NB4 (cell line): ENCODE measurements around the gene TNRC18.

Experiments
- CTCF ChIP-seq: IDR thresholded peaks from one replicate; pipeline ENCODE4 v1.5.1; 2012; ENCODE audit warnings: low read depth, low read length
- POLR2A ChIP-seq: IDR thresholded peaks from 2 replicates; pipeline ENCODE4 v1.6.1; 2011; ENCODE audit warnings: mild to moderate bottlenecking; ENCODE audit not compliant: insufficient read length; ENCODE audit errors: extremely low read depth

DNA sequence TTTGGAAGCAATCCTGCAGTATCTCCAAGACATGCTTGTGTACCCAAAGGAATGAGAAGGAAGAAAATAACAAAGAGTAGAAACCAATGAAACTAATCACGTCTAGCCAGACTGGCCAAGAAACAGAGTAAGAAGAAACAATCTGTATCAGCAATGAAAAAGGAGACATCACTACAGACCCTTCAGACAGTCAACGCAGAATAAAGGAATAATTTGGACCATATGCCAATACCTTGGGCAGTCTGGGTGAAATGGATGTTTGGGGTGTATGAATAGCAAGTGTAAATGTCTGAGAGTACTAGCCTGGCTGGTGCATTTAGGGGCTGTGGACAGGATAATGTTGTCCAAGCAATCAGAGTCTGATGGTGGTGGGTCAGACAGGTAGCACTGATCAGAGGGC is 79.8 kb downstream of the TNRC18 start:
- no peak for TF ChIP-seq POLR2A
- TF ChIP-seq CTCF, result no peak
